PFSK-1 (cell line): Measurements from ENCODE around the gene TRPM3.

Experiments
- FOXP2 ChIP-seq: optimal IDR thresholded peaks from 2 replicates; pipeline ENCODE3; 2011; ENCODE audit warnings: borderline replicate concordance, control low read depth, inconsistent platforms; ENCODE audit not compliant: insufficient read depth; ENCODE audit errors: extremely low read length, extremely low read depth
- POLR2AphosphoS5 ChIP-seq: IDR thresholded peaks from 2 replicates; pipeline ENCODE4 v1.6.1; 2012; ENCODE audit warnings: low read depth, mild to moderate bottlenecking, control low read depth, low read length, moderate library complexity
- REST ChIP-seq, 2 experiments: IDR thresholded peaks; 2 replicates each; pipeline versions ENCODE4 v1.6.1 to v1.8.0; 2011 to 2012; ENCODE audit warnings: low read depth in 2 of 2, low read length in 2 of 2, control low read depth in 1 of 2, inconsistent platforms in 1 of 2, mild to moderate bottlenecking in 1 of 2, moderate library complexity in 1 of 2; ENCODE audit not compliant: insufficient read depth in 1 of 2
- SIN3A ChIP-seq: IDR thresholded peaks from 2 replicates; pipeline ENCODE4 v1.6.1; 2012; ENCODE audit warnings: mild to moderate bottlenecking, low read length, moderate library complexity, borderline replicate concordance; ENCODE audit not compliant: insufficient read depth
- TAF1 ChIP-seq: IDR thresholded peaks from 2 replicates; pipeline ENCODE4 v1.6.1; 2012; ENCODE audit warnings: low read length, control low read depth, borderline replicate concordance; ENCODE audit not compliant: insufficient read depth

TRPM3 gene

DNA sequence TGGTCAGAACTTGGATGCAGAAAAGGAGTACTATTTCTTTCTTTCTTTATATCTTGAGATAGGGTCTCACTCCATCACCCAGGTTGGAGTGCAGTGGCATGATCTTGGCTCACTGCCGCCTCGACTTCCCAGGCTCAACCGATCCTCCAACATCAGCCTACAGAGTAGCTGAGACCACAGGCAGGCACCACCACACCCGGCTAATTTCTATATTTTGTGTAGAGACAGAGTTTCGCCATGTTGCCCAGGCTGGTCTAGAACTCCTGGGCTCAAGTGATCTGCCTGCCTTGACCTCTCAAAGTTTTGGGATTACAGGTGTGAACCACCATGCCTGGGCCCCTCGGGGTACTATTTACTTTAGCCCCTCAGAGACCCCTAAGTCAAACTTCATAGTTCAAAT, 323.4 kb downstream of the TRPM3 start:
- no peak for TF ChIP-seq FOXP2

DNA sequence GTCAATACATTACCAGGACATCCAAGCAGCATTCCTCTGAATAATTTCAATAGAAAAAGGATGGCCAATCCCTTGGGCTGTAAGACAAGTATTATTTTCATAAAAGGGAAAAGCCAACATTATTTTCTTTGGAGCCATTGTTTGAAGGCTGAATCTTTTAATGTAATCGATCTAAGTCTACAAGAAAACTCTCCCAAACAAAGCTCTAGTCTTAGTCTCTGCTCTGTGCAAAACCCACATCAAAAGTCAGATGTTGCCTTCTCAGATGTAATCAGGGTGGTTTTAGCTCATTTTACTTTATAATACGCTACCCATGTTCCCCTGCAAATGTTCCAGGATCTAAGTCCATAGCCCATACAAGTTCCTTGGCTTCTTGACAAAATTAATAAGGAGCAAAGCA, 325.6 kb downstream of the TRPM3 start:
- TF ChIP-seq TAF1 (no peak), REST (IDR thresholded peaks at IDR 0.05; ENCODE audit: insufficient read depth in 1 of 2, low read depth in 2 of 2, low read length in 2 of 2) (no peak), FOXP2 (no peak)

DNA sequence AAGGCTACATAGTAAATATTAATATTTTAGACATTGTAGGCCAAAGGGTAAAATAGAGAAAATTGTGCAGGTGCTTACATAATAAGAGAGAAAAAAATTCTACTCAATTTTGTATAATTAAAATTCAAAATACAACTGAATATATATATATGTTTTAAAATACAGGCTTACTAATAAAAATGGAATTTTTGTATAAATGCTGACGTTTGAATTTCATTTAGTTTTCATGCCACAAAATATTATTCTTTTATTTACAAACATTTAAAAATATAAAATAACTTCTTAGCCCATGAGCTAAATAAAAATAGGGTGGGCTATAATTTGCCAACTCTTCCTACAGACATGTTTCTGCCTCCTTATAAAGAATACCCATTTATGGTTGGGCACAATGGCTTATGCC, 328.6 kb downstream of the TRPM3 start:
- no peak for TF ChIP-seq FOXP2
- no peak for TF ChIP-seq SIN3A
- TF ChIP-seq REST (IDR thresholded peaks at IDR 0.05; ENCODE audit: insufficient read depth in 1 of 2, low read depth in 2 of 2, low read length in 2 of 2) = no peak
- TF ChIP-seq POLR2AphosphoS5 = no peak
- TF ChIP-seq TAF1 = no peak

DNA sequence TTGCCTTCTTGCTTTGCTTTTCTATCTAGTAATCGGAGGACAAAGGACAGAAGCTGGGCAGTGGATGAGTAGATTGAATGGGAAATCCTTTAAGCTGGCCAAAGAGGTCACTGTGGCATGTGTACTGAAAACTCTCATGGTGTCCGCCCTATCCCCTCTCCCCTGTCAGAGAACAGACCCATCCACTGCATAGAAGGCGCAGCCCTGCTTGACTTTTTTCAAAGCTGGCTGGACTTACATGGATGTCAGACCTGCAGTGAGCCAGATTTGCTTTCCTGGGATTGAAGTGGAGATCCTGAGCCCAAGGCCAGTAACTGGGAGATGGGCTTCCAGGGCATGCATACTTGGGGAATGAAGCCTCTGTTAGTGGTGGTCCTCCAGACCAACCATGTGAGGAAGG, 329.5 kb downstream of the TRPM3 start:
- TF ChIP-seq TAF1 = no peak
- TF ChIP-seq REST (IDR thresholded peaks at IDR 0.05; ENCODE audit: insufficient read depth in 1 of 2, low read depth in 2 of 2, low read length in 2 of 2) = no peak
- no peak for TF ChIP-seq POLR2AphosphoS5
- TF ChIP-seq SIN3A = no peak
- no peak for TF ChIP-seq FOXP2

- TF ChIP-seq FOXP2 = no peak
- no peak for TF ChIP-seq SIN3A
- no peak for TF ChIP-seq REST (IDR thresholded peaks at IDR 0.05; ENCODE audit: insufficient read depth in 1 of 2, low read depth in 2 of 2, low read length in 2 of 2)
- no peak for TF ChIP-seq POLR2AphosphoS5
- TF ChIP-seq TAF1 = no peak
Observed at GRCh38 chr9:70789086-70789485, 332.3 kb downstream of the TRPM3 start.
